Activated CD4-positive, alpha-beta T cell treated with anti-CD3 and anti-CD28 coated beads, Interleukin-2, amount 50 U/mL, for 16 hours (primary cell): ENCODE data around the gene SLC4A2.
"Not testable (repeated sequence)": the region's sequence is repeated elsewhere in the genome, so short reads cannot be mapped to it uniquely, and the experiment has no call there.

ENCODE experiments used
- DNase-seq: peaks from one replicate; pipeline ENCODE4 v3.0.0-alpha.2; 2020

SLC4A2 gene

DNA sequence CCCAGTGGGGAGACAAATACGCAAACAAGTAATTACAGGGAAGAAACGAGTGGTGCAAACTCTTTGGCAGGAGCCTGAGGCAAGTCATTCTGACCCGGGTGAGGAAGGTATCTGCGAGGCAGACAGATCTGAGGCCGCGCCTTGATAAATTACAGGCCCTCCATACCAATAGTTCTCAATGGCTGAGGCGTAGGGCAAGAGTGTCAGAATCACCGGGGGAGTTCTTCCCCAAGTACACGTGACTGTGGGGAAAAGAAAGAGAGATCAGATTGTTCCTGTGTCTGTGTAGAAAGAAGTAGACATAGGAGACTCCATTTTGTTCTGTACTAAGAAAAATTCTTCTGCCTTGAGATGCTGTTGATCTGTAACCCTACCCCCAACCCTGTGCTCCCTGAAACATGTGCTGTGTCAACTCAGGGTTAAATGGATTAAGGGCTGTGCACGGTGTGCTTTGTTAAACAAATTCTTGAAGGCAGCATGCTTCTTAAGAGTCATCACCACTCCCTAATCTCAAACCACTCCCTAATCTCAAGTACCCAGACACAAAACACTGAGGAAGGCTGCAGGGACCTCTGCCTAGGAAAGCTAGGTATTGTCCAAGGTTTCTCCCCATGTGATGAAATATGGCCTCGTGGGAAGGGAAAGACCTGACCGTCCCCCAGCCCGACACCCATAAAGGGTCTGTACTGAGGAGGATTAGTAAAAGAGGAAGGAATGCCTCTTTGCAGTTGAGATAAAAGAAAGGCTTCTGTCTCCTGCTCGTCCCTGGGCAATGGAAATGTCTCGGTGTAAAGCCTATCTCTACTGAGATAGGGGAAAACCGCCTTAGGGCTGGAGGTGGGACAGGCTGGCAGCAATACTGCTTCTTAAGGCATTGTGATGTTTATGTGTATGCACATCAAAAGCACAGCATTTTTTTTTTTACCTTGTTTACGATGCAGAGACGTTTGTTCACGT, 32.3 kb upstream of the SLC4A2 start:
- DNase-seq = not testable (repeated sequence)

- DNase-seq = not testable (repeated sequence)
These were observed 31.7 kb upstream of the SLC4A2 start for GRCh38 chr7:151027728-151028130.

- peak; percentile 100 for DNase-seq
These were observed 31.1 kb upstream of the SLC4A2 start, which contains the start of gene ABCB8 for GRCh38 chr7:151028131-151028947. Gene ABCB8 (plus strand): TSS chr7:151028450. CDS start chr7:151028516, 66 bp downstream.

- no peak for DNase-seq
These were observed 30.4 kb upstream of the SLC4A2 start for GRCh38 chr7:151028948-151029501.

DNA sequence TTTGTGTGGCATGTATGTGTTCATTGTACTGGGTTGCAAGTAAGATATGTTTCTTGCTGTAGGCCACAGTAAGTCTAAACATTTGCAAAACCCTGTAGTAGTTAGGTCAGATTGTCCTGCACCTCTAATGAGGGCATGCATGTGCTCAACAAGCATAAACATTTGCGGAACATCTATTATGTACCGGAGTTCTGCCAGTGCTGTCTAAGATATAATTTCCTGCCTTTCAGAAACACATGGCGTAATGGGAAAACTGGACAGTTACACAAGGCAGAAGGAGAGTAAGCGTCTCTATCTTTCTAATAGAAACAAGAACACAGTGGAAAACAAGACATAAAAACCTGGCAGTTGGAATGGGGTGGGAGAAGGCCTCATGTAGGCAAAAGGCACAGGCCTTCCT, 28.4 kb upstream of the SLC4A2 start:
- no peak for DNase-seq

GRCh38 chr7:151032936-151033863, 26.2 kb upstream of the SLC4A2 start:
- no peak for DNase-seq

- no peak for DNase-seq
These were observed 25.5 kb upstream of the SLC4A2 start for GRCh38 chr7:151033864-151034249.

GRCh38 chr7:151034312-151035025, 24.9 kb upstream of the SLC4A2 start:
- no peak for DNase-seq

GRCh38 chr7:151035026-151035717, 24.2 kb upstream of the SLC4A2 start:
- no peak for DNase-seq

- no peak for DNase-seq
These were observed 23.5 kb upstream of the SLC4A2 start for GRCh38 chr7:151035902-151036301.

- peak; percentile 56 for DNase-seq
These were observed 20.2 kb upstream of the SLC4A2 start for GRCh38 chr7:151038951-151039849.

- DNase-seq = no peak
These were observed 19.4 kb upstream of the SLC4A2 start for GRCh38 chr7:151039850-151040548.

- no peak for DNase-seq
These were observed 18.6 kb upstream of the SLC4A2 start for GRCh38 chr7:151040616-151041375.

DNA sequence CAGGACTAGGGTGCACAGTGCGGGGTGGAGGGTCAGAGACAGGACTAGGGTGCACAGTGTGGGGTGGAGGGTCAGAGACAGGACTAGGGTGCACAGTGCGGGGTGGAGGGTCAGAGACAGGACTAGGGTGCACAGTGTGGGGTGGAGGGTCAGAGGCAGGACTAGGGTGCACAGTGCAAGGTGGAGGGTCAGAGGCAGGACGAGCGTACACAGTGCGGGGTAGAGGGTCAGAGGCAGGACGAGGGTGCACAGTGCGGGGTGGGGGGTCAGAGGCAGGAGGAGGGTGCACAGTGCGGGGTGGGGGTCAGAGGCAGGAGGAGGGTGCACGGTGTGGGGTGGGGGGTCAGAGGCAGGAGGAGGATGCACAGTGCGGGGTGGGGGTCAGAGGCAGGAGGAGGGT, 15.9 kb upstream of the SLC4A2 start:
- not testable (repeated sequence) for DNase-seq

DNA sequence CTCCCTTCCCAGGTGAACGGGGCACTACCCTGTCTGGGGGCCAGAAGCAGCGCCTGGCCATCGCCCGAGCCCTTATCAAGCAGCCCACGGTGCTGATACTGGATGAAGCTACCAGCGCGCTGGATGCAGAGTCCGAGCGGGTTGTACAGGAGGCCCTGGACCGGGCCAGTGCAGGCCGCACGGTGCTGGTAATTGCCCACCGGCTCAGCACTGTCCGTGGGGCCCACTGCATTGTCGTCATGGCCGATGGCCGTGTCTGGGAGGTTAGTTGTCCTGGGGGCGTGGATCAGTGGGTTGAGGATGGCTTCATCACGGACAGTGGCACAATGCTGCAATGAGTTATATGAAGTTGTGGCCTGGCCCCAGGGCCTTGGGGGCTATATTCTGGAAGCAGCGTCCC, 15.4 kb upstream of the SLC4A2 start:
- no peak for DNase-seq

GRCh38 chr7:151045262-151045661, 14.1 kb upstream of the SLC4A2 start:
- DNase-seq = no peak

DNA sequence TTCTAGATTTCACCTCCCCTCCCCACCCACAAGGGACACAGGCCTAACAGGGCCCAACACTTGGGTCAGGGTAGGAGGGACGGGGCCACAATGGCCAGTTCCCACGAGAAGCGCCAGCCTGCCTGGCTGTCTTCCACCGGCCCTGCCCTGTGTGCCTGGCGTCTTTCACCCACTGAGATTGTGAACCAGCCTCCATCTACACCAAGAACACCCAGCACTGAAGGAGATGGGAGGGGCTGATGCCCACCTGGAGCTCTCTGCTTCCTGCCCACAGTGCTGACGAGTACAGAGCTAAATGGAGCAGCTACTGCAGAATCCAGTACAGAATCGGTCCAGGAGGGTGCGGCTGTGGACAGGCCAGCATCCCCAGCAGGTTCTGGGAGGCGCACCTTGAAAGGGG, 13.4 kb upstream of the SLC4A2 start:
- no peak for DNase-seq
